Stimulated activated CD4-positive, alpha-beta T cell treated with anti-CD3 and anti-CD28 coated beads, Interleukin-4, amount 100 ng/mL, for 48 hours (primary cell): ENCODE results near the gene NAT16.

Source experiments
- DNase-seq, 2 donors: peaks; one replicate each; pipeline ENCODE4 v3.0.0-alpha.2; 2020; ENCODE audit warnings: low read depth in 2 of 2

Gene NAT16

GRCh38 chr7:101171442-101171837 lies 8.7 kb downstream of the NAT16 start:
- no peak for DNase-seq

GRCh38 chr7:101170617-101171441 lies 9.3 kb downstream of the NAT16 start:
- DNase-seq, result no peak

GRCh38 chr7:101169838-101170551 lies 10.1 kb downstream of the NAT16 start:
- peak; percentile 71 to 80 for DNase-seq

- no peak for DNase-seq
These were observed 10.8 kb downstream of the NAT16 start for GRCh38 chr7:101169110-101169837.

- DNase-seq, result no peak
These were observed 11.6 kb downstream of the NAT16 start for GRCh38 chr7:101168412-101169049.

- no peak for DNase-seq
These were observed 12.3 kb downstream of the NAT16 start for GRCh38 chr7:101167645-101168411.

GRCh38 chr7:101166909-101167644 lies 13.0 kb downstream of the NAT16 start:
- DNase-seq, result no peak

- no peak for DNase-seq
These were observed 13.5 kb downstream of the NAT16 start for GRCh38 chr7:101166648-101166908.

GRCh38 chr7:101165958-101166647 lies 14.0 kb downstream of the NAT16 start:
- no peak for DNase-seq

GRCh38 chr7:101165075-101165957 lies 14.8 kb downstream of the NAT16 start, which contains the start of gene VGF:
Gene VGF (minus strand): TSS chr7:101165569. CDS start chr7:101164843, 726 bp downstream.
- DNase-seq, result peak; percentile 88 to 92

GRCh38 chr7:101164071-101164840 lies 15.8 kb downstream of the NAT16 start:
- no peak for DNase-seq

GRCh38 chr7:101163279-101164070 lies 16.6 kb downstream of the NAT16 start:
- no peak for DNase-seq

- no peak for DNase-seq
These were observed 17.4 kb downstream of the NAT16 start for GRCh38 chr7:101162551-101163278.

GRCh38 chr7:101161692-101162471 lies 18.2 kb downstream of the NAT16 start:
- no peak for DNase-seq

GRCh38 chr7:101160910-101161309 lies 19.2 kb downstream of the NAT16 start:
- DNase-seq, result no peak
